ENCODE data around the gene GALNT13.

GALNT13 gene

DNA sequence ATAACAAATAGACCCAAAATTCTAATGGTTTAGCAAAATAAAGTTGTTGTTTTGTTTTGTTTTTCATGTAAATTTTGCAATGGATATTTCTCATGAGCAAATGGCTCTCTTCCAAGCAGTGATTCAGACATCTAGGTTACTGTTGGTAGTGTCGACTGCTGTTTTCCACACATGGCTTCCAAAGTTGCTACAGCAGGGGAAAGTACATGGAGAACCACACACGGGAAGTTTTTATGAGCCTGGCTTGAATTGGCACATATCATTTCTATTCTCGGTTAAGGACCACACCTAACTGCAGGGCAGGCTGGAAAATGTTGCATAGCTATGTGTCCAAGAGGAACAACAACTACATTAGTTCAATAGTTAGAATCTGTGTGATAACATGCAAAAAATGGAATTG lies 262.1 kb downstream of the GALNT13 start:
- no peak for DNase-seq

DNA sequence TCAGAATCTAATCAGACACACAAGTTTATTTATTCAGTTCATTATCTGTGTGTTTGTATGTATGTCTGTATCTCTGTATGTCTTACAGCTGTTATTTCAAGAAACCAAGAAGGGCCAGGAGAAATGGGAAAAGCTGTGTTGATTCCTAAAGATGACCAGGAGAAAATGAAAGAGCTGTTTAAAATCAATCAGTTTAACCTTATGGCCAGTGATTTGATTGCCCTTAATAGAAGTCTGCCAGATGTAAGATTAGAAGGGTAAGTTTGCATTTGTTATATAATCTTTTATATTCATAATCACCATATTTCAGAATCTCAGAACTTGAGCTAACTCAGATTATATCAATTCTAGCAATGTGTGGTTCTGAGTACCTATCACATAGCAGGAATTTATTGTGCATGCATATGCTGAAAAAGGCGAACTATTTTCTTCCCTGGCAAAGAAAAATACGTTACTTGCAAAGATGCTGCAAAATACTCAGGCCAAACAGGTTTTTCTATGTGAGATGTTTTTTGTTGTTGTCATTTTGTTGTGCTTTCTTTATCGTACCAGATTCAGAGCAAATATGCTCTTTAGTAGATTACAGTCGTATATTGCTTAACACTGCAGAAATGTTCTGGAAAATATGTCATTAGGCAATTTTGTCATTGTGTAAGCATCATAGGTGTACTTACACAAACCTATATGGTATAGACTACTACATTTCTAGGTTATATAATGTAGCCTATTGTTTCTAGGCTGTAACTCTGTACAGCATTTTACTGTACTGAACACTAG lies 268.7 kb downstream of the GALNT13 start:
- DNase-seq: no peak

DNA sequence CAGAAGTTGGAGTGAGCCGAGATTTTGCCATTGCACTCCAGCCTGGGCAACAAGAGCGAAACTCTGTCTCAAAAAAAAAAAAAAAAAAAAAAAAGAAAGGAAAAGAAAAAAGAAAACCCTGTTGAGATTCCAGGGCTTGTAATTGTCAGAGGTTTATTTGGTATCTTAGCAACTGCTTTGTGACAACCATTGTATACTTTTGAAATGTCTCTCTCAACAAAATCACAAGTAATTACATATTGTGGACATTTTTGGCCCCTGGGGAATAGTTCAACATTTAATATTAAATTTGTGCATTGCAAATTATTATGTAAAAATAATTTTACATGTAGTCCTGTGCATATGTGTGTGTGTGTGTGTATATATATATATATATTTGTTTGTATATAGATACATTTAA lies 270.8 kb downstream of the GALNT13 start:
- no peak for DNase-seq

- no peak for DNase-seq
These were observed 271.4 kb downstream of the GALNT13 start for GRCh38 chr2:154143105-154143504.

GRCh38 chr2:154158101-154158500 lies 286.4 kb downstream of the GALNT13 start:
- peak in 1 of 2 experiments; percentile 1 for DNase-seq

DNA sequence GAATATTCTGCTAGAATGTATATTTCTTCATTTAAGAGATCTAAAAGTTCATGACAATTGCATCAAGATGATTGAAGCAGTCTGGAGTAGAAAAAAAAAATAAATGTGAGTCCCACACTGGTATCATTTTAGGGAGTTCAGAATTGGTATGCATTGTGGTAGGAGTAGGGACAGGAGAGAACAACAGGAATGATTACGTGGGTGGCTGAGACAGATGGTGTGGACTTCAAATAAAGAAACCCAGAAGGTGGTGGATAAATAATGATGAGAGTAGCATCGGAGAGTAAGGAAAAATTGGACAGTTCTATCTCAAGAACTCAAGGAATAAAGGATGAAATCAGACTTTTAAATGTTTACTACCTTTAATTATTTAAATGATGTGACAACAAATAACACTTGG lies 289.6 kb downstream of the GALNT13 start:
- DNase-seq: no peak

DNA sequence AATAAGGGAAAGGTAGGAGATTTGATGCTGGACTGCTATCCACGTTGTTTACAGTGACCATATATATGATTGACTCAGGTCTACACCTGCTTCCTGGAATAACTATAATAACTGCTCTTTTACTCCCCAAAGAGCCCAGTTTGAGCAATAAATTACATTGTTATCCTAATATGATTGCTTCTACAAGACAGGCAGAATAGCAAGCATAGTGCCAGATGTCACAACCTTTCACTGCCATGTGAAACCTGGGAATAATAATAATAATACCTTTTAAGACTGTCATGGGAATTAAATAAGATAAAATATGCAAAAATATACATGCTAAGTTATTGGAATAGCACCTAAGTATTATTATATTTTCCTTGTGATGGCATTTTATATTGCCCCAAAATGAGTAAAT lies 298.7 kb downstream of the GALNT13 start:
- DNase-seq: no peak

DNA sequence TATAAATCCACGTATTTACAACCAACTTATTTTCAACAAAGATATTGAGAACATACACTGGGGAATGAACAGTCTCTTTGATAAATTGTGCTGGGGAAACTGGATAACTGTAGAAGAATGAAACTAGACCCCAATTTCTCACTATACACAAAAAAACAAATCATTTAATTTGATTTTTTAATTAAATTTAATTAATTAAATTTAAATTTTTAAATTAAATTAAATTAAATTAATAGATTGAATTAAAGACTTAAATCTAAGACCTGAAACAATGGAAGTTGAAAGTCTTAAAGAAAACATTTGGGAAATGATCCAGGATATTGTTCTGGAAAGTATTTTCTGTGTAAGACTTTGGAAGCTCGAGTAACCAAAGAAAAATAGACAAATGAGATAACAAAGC lies 301.4 kb downstream of the GALNT13 start:
- no peak for DNase-seq

DNA sequence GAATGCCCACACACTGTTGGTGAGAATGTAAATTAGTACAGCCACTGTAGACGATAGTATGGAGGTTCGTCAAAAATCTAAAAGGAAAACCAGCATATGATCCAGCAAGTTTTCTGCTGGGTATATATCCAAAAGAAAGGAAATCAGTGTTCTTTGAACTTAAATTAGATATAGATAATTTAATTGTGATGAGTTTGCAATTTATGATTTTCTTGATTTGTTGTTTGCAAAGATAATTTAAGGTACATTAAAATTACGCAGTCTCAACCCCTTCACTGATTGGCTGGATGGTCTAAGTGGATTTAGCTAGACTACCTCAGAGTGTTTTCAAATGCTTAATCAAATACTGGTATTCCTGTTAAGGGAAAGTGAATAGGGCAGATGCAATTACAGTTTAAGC lies 302.2 kb downstream of the GALNT13 start:
- DNase-seq: no peak

DNA sequence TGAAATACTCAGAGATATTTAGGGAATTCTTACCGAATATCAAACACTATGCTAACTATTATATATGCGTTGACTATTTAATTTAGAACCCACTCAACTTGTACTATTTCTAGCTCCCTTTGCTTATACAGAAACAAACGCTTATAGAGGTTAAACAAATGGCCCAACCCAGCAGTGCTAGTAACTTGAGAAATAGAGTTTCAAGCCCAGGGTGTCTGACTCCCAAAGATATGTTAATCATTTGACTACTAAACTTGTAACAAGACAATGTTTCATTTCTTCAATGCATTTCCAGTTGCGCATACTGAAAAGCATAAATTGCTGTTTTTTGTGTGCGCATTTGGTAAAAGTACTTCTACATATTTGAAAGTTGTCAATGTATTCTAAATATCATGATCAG lies 310.3 kb downstream of the GALNT13 start:
- no peak for DNase-seq

GRCh38 chr2:154187948-154188347 lies 316.2 kb downstream of the GALNT13 start:
- DNase-seq: peak in 1 of 2 experiments; percentile 3

DNA sequence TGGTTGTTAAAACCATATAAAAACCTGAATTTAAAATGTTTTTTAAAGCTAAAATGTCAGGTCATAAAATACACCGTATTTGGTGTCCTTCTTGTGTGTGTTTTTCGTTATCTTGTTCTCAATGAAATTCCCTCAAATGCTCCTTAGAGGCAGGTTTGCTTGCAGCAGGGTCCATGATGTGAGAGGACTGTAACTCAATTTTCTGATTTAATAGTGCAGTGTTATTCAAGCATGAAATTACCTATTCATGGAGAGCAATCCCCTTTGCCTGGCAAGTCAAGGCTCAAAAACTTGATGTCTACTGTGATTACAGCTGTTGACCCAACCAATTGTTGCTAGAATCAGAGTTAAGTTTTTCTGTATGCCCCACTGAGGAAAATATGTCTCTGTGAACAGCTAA lies 318.2 kb downstream of the GALNT13 start:
- no peak for DNase-seq

DNA sequence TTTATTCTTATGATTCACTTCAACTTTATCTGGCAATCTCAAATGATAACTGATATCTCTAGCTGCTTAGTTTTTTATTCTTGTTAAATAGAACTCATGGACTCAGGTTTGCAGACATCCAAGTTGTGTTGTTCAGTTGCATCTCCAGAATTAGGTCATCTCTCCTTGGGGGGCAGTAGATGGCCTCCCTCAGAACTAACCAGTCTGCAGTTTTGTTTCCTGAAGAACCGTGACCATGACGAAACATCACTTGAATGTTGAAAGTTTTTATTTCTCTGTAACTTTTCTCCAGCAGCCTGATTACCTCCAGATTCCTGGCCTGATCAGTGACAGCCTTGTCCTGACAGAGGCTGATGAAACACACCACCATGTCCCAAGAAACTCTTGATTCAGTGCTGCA lies 321.5 kb downstream of the GALNT13 start:
- no peak for DNase-seq

DNA sequence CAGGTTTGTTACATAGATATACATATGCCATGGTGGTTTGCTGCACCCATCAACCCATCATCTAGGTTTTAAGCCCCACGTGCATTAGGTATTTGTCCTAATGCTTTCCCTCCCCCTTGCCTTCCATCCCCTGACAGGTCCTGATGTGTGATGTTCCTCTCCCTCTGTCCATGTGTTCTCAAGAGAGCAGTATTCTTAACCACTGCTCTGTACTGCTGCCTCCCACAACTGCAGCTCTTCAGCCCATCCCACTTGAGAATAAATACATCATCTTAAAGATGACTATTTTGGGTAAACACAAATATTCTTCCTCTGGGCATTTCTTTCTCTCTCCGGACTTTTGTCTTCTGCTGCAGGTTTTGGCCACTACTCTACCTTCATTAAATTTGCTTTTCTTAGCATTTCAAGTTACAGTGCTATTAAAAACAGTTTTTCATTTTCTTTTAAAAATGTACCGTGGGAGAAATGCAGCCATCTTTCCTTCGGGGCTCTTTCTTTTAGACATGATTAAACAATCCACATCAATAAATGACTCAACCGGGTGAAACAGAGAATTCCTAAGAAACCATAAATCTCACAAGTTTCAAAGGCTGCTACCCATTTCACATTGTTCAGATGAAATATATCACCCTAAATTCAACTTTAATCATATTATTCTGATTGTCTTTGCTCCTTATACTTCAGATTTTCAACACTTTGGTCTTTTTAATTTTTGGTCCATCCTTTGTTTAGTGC lies 323.4 kb downstream of the GALNT13 start:
- DNase-seq: no peak

DNA sequence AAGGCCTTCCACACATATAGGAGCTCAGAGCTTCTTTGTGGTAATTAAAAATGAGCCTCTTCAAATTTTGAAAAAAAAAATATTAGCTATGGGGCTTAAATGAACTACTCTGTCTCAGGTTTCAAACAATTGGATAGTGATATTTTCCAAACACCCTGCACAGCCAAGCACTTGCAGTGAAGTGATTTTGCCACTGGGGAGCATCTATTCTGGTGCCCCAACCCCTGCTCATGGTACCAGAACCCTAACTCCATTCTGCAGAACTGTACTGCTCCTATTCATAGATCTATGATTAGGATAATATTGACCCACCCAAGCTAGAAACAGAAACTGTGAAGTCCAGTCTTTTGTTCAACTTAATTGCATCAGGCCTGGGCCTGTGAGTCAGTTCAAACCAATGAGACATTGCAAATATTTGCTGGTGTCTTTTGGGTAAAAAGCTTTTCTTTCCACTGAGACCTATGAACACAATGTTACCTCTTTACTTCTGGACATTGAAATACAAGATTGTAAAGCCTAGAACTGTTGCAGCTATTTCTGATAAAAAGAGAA lies 324.0 kb downstream of the GALNT13 start:
- peak in 1 of 2 experiments; percentile 12 for DNase-seq

DNA sequence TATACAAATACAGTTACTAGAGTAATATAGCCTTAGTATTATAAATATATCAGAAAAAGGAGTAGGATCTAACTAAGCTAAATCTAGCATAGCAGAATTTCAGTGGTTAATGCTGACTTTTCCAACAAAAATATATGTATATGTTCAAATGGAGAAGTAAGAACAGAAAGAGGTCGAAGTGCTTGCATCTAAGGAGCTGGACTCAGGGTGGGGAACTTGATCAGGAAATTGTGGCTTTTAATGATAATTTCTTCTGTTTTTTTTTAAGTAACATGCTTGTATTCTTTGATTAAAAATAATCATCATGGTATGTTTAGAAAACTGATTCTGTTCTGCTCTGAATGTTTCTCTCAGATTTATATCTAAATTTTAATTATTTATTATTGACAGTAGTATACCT lies 327.1 kb downstream of the GALNT13 start:
- DNase-seq: no peak

DNA sequence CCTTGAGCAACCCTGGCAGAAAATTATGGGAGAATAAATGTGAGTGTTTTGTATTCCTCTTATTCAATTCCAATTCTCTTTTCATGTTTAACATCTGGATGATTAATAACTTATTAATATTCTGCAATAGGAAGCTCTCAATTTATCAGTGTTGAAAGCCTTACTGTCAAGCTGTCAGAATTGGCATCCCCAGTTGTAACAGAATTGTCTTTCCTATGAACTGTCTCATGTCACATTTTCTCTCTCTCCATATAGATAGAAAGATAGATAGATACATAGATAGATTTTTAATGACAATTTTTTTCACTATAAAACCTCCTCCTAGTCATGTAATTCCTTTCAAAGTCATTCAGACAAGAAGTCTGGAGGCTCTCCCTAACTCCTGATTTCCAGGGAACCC lies 331.5 kb downstream of the GALNT13 start:
- DNase-seq: no peak

DNA sequence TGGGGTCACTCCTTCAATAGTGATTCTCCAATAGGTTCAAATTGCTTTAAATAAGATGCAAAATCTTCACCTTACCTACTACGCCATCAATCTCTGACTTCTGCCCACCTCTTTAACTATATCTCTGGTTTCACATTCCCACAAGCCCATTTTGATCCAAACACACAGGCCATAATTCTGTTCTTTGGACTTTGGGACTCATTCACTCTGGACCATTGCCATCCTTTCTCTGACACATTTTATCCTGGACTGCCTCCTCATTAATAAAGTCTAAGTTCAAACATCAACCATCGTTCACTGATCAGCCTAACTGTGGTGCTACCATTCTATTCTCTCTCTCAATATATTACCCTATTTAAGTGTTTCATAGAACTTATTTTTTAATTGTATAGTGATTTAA lies 332.2 kb downstream of the GALNT13 start:
- no peak for DNase-seq

DNA sequence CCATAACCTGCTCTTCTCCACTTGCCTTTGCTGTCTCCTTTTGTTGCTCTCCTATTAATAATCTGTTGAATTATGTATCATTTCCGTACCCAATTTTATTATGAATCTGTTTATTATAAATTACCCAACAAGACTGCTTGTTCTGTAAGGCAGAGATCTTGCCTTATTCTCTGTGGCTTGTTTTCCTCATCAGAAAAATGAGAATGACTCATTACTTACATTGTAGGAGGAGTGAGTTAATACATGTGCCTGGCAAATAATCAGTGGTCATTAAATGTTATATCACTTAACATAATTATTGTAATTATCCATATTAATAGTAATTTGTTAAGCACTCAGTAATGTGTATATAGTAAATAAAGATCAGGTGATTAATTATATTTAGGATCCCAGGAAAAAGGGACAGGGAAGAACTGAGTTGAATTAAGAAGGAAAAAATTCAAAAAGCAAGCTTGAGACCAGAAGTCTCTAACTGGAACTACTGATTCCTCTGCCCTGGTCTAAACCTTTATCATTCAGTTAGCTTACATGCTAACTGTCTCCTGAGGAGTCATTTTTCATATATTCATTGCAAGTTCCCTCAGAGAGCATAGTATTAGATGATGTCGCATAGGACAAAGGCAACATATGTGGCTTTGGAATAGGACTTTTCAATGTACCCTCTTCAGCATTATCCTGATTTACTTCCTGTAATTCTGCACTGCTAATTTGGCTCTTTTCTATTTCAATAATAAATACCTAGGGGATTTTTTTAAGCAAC lies 335.7 kb downstream of the GALNT13 start:
- DNase-seq: no peak

DNA sequence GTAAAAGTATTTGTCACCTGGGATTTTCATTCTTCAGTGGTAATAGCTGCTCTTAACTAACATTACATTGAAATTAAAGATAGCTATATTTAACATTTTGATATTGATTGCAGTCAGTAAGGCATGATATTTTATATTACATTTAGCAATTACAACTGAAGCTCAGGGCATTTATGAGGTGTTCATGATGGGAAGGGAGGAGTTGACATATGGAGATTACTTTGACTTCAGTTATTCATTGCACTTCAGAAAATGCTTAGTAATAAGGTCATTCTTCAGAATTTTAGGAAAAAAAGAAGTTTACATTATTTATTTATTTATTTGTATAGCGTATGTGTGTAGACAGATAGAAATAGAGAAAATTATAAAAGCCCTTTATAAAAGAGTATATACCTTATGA lies 352.0 kb downstream of the GALNT13 start:
- no peak for DNase-seq

DNA sequence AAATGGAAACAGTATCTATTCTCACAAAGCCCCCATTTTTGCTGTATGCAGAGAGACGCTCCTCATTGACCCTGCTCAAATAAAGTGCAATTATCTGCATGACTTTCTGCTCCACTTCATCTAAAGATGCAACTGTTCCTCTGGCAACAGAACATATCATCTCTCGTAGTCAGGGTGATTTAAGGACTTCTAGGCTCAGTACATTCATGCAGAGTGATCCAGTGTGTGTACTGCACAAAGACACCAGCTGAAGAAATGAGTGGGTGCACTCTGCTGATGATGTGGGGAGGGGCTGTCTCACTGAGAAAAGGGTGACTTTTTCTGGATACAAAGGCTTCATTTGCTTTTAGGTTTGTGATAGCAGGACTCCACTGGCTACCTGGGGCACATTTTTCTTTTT lies 355.2 kb downstream of the GALNT13 start:
- DNase-seq: no peak

- no peak for DNase-seq
These were observed 357.0 kb downstream of the GALNT13 start for GRCh38 chr2:154228566-154229280.

- DNase-seq: no peak
These were observed 358.2 kb downstream of the GALNT13 start for GRCh38 chr2:154229966-154230365.
